Uterus (tissue), 4 donors: ENCODE results near the gene SMAD4. TPM values are rescaled to one million over a fixed set of nuclear protein-coding genes. Genes with fewer than 3 reads are reported as not detected.

Source experiments
- DNase-seq, 2 donors: peaks; one replicate each; pipeline ENCODE4 v3.0.0-alpha.2; 2019 to 2020
- H3K27ac ChIP-seq, 2 donors: fragments of 200-600 bp; sonication (generic); 1 replicate in 1 of 2; 2 replicates in 1 of 2; pipeline ENCODE4 v1.5.1; 2016 to 2018
- H3K27me3 ChIP-seq, 2 donors: fragments of 200-600 bp; sonication (generic); one replicate each; pipeline ENCODE4 v1.5.1; 2018 to 2019; ENCODE audit warnings: control low read depth in 1 of 2
- H3K36me3 ChIP-seq, 2 donors: fragments of 200-600 bp; sonication (generic); one replicate each; pipeline ENCODE4 v1.5.1; 2019; ENCODE audit warnings: control low read depth in 1 of 2
- H3K4me1 ChIP-seq, 2 donors: fragments of 200-600 bp; sonication (generic); one replicate each; pipeline ENCODE4 v1.5.1; 2018 to 2019; ENCODE audit warnings: control low read depth in 1 of 2
- H3K4me3 ChIP-seq, 2 donors: fragments of 200-600 bp; sonication (generic); 1 replicate in 1 of 2; 2 replicates in 1 of 2; pipeline ENCODE4 v1.5.1; 2018 to 2019; ENCODE audit warnings: mild to moderate bottlenecking in 1 of 2
- H3K9me3 ChIP-seq, 2 donors: fragments of 200-600 bp; sonication (generic); one replicate each; pipeline ENCODE4 v1.5.1; 2019; ENCODE audit warnings: control low read depth in 1 of 2
- CTCF ChIP-seq, 4 experiments: fragments of 200-600 bp in 2 of 4; fragments of 450-650 bp in 2 of 4; sonication (generic) in 2 of 4; IDR thresholded peaks; one replicate each; pipeline ENCODE4 v1.5.1; 2016 to 2019; ENCODE audit warnings: antibody characterized with exemption in 4 of 4, mild to moderate bottlenecking in 2 of 4, moderate library complexity in 1 of 4
- POLR2A ChIP-seq, 2 donors: fragments of 450-650 bp; IDR thresholded peaks; one replicate each; pipeline ENCODE4 v1.6.1; 2016; ENCODE audit warnings: antibody characterized with exemption in 2 of 2, mild to moderate bottlenecking in 1 of 2, moderate library complexity in 1 of 2
- intact Hi-C: fragments of 100-400 bp; cut with DNase I; formaldehyde crosslinking; loops from one replicate; pipeline ENCODE4 v1.15.1; 2023; ENCODE audit warnings: low total_unique reads
- total RNA-seq, 4 donors: library from RNA; depleted of rRNA in 3 of 4; stranded (reverse); fragments of >200 nt in 3 of 4; gene quantifications; one replicate each; pipeline versions ENCODE4 v1.1.0 to v1.2.4, GENCODE V29; 2014 to 2023
- donor health status: DM: yes; HTN: yes; CAD: no.

The SMAD4 gene
- total RNA-seq, 4 donors from 2014 or later: 104 to 198 (median 141) TPM

GRCh38 chr18:51011709-51012108, 18.3 kb upstream of the SMAD4 start:
- TF ChIP-seq POLR2A (IDR thresholded peaks at IDR 0.05): no peak
- no peak for TF ChIP-seq CTCF (IDR thresholded peaks at IDR 0.05)
- H3K36me3 ChIP-seq: no peaks in the 10 kb centered on the region
- H3K9me3 ChIP-seq: no peaks in the 10 kb centered on the region
- H3K27me3 ChIP-seq: no peaks in the 10 kb centered on the region
- no peaks in the 10 kb centered on the region for H3K4me1 ChIP-seq
- intact Hi-C loops: no loop called here
- DNase-seq: no peak
- H3K4me3 ChIP-seq: no peak overlapping the region
- no peak overlapping the region for H3K27ac ChIP-seq

GRCh38 chr18:51012441-51012840, 17.6 kb upstream of the SMAD4 start:
- DNase-seq: no peak
- Histone ChIP-seq H3K27ac (no peak overlapping the region), H3K27me3 (no peaks in the 10 kb centered on the region), H3K9me3 (no peaks in the 10 kb centered on the region), H3K4me1 (no peaks in the 10 kb centered on the region), H3K4me3 (no peak overlapping the region), H3K36me3 (no peaks in the 10 kb centered on the region)
- TF ChIP-seq CTCF (IDR thresholded peaks at IDR 0.05) (no peak), POLR2A (IDR thresholded peaks at IDR 0.05) (no peak)
- intact Hi-C loops: no loop called here

- Histone ChIP-seq H3K36me3 (no peaks in the 10 kb centered on the region), H3K27ac (no peak overlapping the region), H3K4me1 (no peaks in the 10 kb centered on the region), H3K4me3 (no peak overlapping the region), H3K9me3 (no peaks in the 10 kb centered on the region), H3K27me3 (no peaks in the 10 kb centered on the region)
- intact Hi-C loops: no loop called here
- DNase-seq: no peak
- no peak for TF ChIP-seq POLR2A (IDR thresholded peaks at IDR 0.05)
- no peak for TF ChIP-seq CTCF (IDR thresholded peaks at IDR 0.05)
Measured at GRCh38 chr18:51013259-51013658, 16.8 kb upstream of the SMAD4 start.

GRCh38 chr18:51017140-51017879, 12.7 kb upstream of the SMAD4 start:
- no peaks in the 10 kb centered on the region for H3K27me3 ChIP-seq
- no peak overlapping the region for H3K27ac ChIP-seq
- no peaks in the 10 kb centered on the region for H3K9me3 ChIP-seq
- H3K4me3 ChIP-seq: no peak overlapping the region
- no peaks in the 10 kb centered on the region for H3K36me3 ChIP-seq
- no peak for TF ChIP-seq POLR2A (IDR thresholded peaks at IDR 0.05)
- TF ChIP-seq CTCF (IDR thresholded peaks at IDR 0.05): no peak
- H3K4me1 ChIP-seq: no peaks in the 10 kb centered on the region
- DNase-seq: no peak
- intact Hi-C loops: no loop called here

GRCh38 chr18:51020536-51020935, 9.5 kb upstream of the SMAD4 start:
- intact Hi-C loops: no loop called here
- no peak for TF ChIP-seq POLR2A (IDR thresholded peaks at IDR 0.05)
- TF ChIP-seq CTCF (IDR thresholded peaks at IDR 0.05): no peak
- Histone ChIP-seq H3K4me3 (no peak overlapping the region), H3K4me1 (no peaks in the 10 kb centered on the region), H3K27me3 (no peaks in the 10 kb centered on the region), H3K9me3 (no peaks in the 10 kb centered on the region), H3K27ac (no peak overlapping the region), H3K36me3 (no peaks in the 10 kb centered on the region)
- DNase-seq: no peak
